Activated B cell treated with CpG ODN at 0.5 μM for 24 hours (primary cell): Measurements from ENCODE around the gene TOMM40L. TPM values are rescaled to one million over a fixed set of nuclear protein-coding genes. Genes with fewer than 3 reads are reported as not detected.

Experiments used
- ATAC-seq: fragments of 200-7000 bp; cut with Tn5 transposase; one replicate; pipeline ENCODE4 v1.10.0; 2021; ENCODE audit warnings: low read depth, mild to moderate bottlenecking, moderate library complexity
- CTCF ChIA-PET: fragments of 350-600 bp; sonication (Branson Sonifier 250); formaldehyde crosslinking; loops from one replicate; lab custom pipeline; 2021; ENCODE audit warnings: antibody characterized with exemption; lab: Charles Lee
- POLR2A ChIA-PET: fragments of 350-600 bp; sonication (Branson Sonifier 250); formaldehyde crosslinking; loops from one replicate; lab custom pipeline; 2021; ENCODE audit warnings: antibody characterized with exemption; lab: Charles Lee
- DNase-seq: peaks from one replicate; pipeline ENCODE4 v3.0.0; 2022
- H3K27ac Mint-ChIP-seq: one replicate; pipeline ENCODE4 v1.8.0; 2020; ENCODE audit warnings: mixed read lengths
- H3K27me3 Mint-ChIP-seq: one replicate; pipeline ENCODE4 v1.8.0; 2021; ENCODE audit warnings: mixed read lengths
- H3K36me3 Mint-ChIP-seq: one replicate; pipeline ENCODE4 v1.8.0; 2021; ENCODE audit warnings: low read depth, mixed read lengths
- H3K4me1 Mint-ChIP-seq: one replicate; pipeline ENCODE4 v1.8.0; 2021; ENCODE audit warnings: mixed read lengths
- H3K4me3 Mint-ChIP-seq: one replicate; pipeline ENCODE4 v1.8.0; 2020; ENCODE audit warnings: mild to moderate bottlenecking, mixed read lengths
- H3K9me3 Mint-ChIP-seq: one replicate; pipeline ENCODE4 v1.8.0; 2020; ENCODE audit warnings: mixed read lengths
- intact Hi-C: fragments of 100-400 bp; cut with micrococcal nuclease; formaldehyde crosslinking; loops from one replicate; pipeline ENCODE4 v1.15.1; 2024
- total RNA-seq: library from RNA; stranded (reverse); gene quantifications from 2 replicates; pipeline ENCODE4 v1.2.3, GENCODE V29; 2022
- TF ChIP-seq, protein P1 (sequence below): fragments of 200-600 bp; IDR thresholded peaks from one replicate; pipeline ENCODE4 v1.8.0; 2022; ENCODE audit warnings: antibody characterized with exemption, mild to moderate bottlenecking

The TOMM40L gene
- total RNA-seq, 1 donor from 2014 or later, result 11.7 TPM

GRCh38 chr1:161198897-161199431 lies 26.9 kb upstream of the TOMM40L start, which contains the start of gene ADAMTS4:
TSS of gene ADAMTS4 (minus strand) at chr1:161199054. CDS start at chr1:161198627, 427 bp downstream.
- Mint-ChIP-seq H3K27ac (no peak within 1 kb of the TSS), H3K36me3 (peaks cover 11% of the 10 kb centered on the region), H3K27me3 (no peaks in the 10 kb centered on the region), H3K4me1 (peaks cover 45% of the 10 kb centered on the region), H3K9me3 (no peaks in the 10 kb centered on the region), H3K4me3 (no peak within 1 kb of the TSS)
- DNase-seq (no peak), ATAC-seq (no peak)
- POLR2A ChIA-PET, result no interaction called here
- CTCF ChIA-PET, result interaction anchor here (1.9 kb wide), 1 partner anchor 27 kb away, joined by 8 read pairs; the partner anchor contains the start of gene TOMM40L
- intact Hi-C loops, result no loop called here
- TF ChIP-seq, protein P1, sequence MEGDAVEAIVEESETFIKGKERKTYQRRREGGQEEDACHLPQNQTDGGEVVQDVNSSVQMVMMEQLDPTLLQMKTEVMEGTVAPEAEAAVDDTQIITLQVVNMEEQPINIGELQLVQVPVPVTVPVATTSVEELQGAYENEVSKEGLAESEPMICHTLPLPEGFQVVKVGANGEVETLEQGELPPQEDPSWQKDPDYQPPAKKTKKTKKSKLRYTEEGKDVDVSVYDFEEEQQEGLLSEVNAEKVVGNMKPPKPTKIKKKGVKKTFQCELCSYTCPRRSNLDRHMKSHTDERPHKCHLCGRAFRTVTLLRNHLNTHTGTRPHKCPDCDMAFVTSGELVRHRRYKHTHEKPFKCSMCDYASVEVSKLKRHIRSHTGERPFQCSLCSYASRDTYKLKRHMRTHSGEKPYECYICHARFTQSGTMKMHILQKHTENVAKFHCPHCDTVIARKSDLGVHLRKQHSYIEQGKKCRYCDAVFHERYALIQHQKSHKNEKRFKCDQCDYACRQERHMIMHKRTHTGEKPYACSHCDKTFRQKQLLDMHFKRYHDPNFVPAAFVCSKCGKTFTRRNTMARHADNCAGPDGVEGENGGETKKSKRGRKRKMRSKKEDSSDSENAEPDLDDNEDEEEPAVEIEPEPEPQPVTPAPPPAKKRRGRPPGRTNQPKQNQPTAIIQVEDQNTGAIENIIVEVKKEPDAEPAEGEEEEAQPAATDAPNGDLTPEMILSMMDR, result no peak

DNA sequence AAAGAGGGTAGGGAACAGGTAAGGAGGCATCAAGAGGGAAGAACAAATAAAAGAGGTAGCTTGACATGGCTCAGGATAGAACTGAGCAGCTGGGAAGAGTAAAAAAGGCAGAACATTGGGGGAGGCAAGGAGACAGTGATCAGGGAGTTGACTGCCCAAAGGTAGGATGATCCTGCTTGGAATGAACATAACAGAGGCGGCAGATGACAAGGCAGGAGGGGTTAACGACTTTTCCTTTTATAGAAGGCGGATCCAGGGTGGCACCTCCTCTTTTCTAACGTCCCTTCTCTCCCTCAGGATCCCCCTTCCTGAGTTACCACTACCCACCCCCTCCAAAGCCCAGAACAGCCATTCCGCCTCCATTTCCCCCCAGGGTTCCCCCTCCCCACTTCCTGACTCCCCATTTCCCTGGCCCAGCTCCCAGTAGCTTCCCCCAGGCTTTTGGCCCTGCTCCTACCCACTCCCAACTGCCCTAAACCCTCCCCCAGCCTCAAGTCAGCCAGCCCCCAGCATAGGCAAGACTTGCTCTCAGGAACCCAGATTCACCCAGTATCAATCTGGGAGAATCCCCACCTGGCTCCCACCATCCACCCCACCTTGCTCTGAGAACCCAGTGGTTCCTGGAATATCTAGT lies 26.2 kb upstream of the TOMM40L start:
- Mint-ChIP-seq H3K9me3 (no peaks in the 10 kb centered on the region), H3K27me3 (no peaks in the 10 kb centered on the region), H3K27ac (no peak overlapping the region), H3K4me1 (peaks cover 46% of the 10 kb centered on the region), H3K36me3 (peaks cover 17% of the 10 kb centered on the region), H3K4me3 (no peak overlapping the region)
- intact Hi-C loops, result no loop called here
- TF ChIP-seq, protein P1, result no peak
- no peak for ATAC-seq
- ChIA-PET CTCF (interaction anchor here (1.9 kb wide), 1 partner anchor 26 kb away, joined by 8 read pairs; the partner anchor contains the start of gene TOMM40L), POLR2A (no interaction called here)
- no peak for DNase-seq

DNA sequence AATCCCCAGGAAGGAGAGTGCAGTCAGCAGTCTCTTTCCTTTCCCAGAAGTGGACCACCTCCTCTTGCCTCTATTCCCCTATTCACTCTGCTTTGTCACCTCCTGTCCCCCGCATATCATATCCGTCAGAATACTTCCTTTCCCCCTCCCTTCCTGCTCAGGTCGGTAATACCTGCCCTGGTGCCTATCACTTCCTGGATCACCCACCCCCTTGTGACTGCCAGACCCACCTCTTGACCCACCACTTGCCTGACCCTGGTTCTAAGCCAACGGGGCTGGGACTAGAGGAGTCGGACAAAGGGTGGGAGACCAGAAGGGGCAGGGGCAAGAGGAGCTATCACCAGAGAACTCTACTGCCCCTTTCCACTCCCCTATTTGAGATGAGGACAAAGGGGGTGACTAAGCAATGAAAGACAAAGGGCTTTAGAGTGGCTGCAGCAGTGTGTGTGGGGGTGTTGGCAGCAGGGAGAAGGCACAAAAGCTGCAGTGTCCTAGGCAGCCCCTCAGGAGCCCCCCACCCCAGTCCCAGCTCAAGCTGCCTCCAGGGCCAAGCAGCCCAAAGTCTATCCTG lies 25.4 kb upstream of the TOMM40L start:
- Mint-ChIP-seq H3K27ac (no peak overlapping the region), H3K9me3 (no peaks in the 10 kb centered on the region), H3K4me3 (no peak overlapping the region), H3K36me3 (peaks cover 21% of the 10 kb centered on the region), H3K27me3 (no peaks in the 10 kb centered on the region), H3K4me1 (peaks cover 43% of the 10 kb centered on the region)
- intact Hi-C loops, result no loop called here
- ChIA-PET POLR2A (interaction anchor here (0.5 to 3.4 kb wide), 4 partner anchors 8 to 34 kb away, joined by 4 to 30 read pairs (median 14); partner anchors contain the start of gene PPOX), CTCF (interaction anchor here (2.5 to 3.0 kb wide), 2 partner anchors 35 to 182 kb away, joined by 9 to 21 read pairs; partner anchors contain the start of gene PPOX)
- TF ChIP-seq, protein P1, result no peak
- ATAC-seq (no peak), DNase-seq (no peak)

DNA sequence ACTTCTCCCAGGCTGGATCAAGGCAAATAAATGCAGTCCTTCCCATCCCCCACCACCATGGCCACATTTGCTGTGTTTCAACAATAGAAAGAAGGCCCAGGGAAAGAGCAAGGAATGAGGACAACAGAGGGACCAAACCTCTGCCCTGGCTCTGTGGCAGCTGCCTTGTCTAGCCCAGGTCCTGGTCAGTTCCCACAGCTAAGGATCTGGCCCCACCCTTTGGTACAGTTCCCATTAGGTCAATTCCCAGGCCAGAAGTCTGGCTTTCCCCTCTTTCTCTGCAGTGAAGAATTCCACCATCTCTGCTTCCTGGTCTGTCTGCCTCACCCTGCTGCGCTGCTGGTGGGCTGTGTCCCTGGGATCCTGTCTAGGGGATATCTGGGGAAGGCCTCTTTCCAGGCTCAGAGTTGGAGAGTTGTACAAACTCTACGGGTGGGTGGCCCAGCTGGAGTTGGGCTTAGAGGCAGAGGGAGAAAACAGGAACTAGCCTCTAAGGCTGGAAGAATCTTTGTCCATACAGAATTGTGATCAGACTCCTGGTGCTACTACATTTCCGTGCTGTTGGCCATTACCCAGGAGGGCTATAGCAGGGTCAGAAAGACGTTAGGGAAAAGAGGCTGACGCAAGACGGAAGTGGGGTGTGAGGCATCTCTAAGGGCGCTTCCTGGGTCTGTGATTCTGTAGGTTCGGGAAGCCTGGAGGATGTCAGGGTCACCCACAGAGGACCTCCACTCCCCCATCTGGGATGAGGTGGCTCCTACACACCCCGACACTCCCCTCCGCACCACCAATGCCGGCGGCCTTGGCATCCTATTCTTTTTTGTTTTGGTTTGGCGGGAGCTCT lies 24.6 kb upstream of the TOMM40L start:
- TF ChIP-seq, protein P1, result no peak
- CTCF ChIA-PET, result interaction anchor here (0.9 to 3.0 kb wide), 7 partner anchors 9 to 181 kb away, joined by 3 to 21 read pairs (median 9); partner anchors contain the start of genes APOA2, PPOX and TOMM40L
- Mint-ChIP-seq H3K27ac (peak overlapping the region; percentile 94), H3K9me3 (no peaks in the 10 kb centered on the region), H3K27me3 (no peaks in the 10 kb centered on the region), H3K4me3 (peak overlapping the region; percentile 94), H3K4me1 (peaks cover 38% of the 10 kb centered on the region), H3K36me3 (peaks cover 29% of the 10 kb centered on the region)
- POLR2A ChIA-PET, result interaction anchor here (0.5 to 3.4 kb wide), 27 partner anchors 9 to 199 kb away, joined by 3 to 43 read pairs (median 9); partner anchors contain the start of genes ARHGAP30, B4GALT3, DEDD and PPOX
- intact Hi-C loops, result loop anchor here (1.0 kb wide), 1 partner anchor 48 kb away; the partner anchor contains the start of gene UFC1
- no peak for ATAC-seq
- DNase-seq, result no peak
